HL-60/S4 treated with retinoic acid at 250 ng/mL for 4 days and 3 days (cell line): ENCODE results near the gene CALHM5.

ENCODE experiments used
- in situ Hi-C: fragments of 300-500 bp; cut with MboI; formaldehyde crosslinking; loops from 2 replicates; pipeline ENCODE4 v1.7.0; 2022; ENCODE audit warnings: low sequenced_read_pairs

Gene CALHM5

GRCh38 chr6:116572162-116572561 is 60.7 kb downstream of the CALHM5 start:
- in situ Hi-C loops = no loop called here
